Peyer's patch (tissue), 4 donors: ENCODE measurements around the gene TLCD3A.

Experiments used
- POLR2A ChIP-seq, 2 donors: fragments of 450-650 bp; IDR thresholded peaks; one replicate each; pipeline ENCODE4 v1.5.1; 2017; ENCODE audit warnings: antibody characterized with exemption in 2 of 2, mild to moderate bottlenecking in 2 of 2, moderate library complexity in 2 of 2
- TF ChIP-seq, protein P1 (sequence below), 6 experiments: fragments of 450-650 bp in 4 of 6; fragments of 200-600 bp in 2 of 6; sonication (generic) in 1 of 6; IDR thresholded peaks; one replicate each; pipeline ENCODE4 v1.5.1; 2017 to 2019; ENCODE audit warnings: antibody characterized with exemption in 6 of 6, mild to moderate bottlenecking in 3 of 6, moderate library complexity in 1 of 6

DNA sequence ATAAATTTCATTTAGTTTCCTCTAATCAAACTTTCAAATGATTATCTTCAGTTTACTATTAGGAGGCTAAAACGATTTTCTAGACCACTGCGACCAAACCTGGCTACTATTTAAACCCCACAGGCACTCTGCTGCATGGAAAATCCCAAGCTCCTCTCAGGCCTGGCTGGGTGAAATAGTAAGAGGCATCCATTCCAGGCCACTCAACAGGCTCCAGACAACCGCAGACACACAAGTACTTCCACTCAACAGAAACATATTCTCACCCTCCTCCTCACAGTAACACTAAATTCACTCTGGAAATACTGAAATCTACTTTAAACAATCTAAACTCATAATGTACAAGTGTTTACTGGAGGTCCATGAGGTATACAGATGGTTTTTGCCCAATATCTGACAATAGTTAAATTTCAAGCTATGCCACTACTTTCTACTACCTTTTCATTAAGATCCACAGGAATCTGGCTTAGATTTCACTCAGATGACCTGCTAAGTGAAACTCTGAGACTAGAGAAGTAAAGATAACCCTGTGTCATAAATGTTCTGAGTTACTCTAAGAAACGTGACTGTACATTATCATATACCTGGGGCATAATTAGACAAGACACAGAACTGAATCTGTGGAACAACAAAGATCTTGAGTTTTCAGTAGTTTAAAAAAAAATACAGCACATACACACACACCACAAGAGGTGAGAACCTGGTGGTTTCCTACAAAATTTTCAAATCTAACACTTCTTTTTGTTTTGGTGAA is 28.1 kb upstream of the TLCD3A start:
- TF ChIP-seq POLR2A (IDR thresholded peaks at IDR 0.05): no peak
- TF ChIP-seq, protein P1, sequence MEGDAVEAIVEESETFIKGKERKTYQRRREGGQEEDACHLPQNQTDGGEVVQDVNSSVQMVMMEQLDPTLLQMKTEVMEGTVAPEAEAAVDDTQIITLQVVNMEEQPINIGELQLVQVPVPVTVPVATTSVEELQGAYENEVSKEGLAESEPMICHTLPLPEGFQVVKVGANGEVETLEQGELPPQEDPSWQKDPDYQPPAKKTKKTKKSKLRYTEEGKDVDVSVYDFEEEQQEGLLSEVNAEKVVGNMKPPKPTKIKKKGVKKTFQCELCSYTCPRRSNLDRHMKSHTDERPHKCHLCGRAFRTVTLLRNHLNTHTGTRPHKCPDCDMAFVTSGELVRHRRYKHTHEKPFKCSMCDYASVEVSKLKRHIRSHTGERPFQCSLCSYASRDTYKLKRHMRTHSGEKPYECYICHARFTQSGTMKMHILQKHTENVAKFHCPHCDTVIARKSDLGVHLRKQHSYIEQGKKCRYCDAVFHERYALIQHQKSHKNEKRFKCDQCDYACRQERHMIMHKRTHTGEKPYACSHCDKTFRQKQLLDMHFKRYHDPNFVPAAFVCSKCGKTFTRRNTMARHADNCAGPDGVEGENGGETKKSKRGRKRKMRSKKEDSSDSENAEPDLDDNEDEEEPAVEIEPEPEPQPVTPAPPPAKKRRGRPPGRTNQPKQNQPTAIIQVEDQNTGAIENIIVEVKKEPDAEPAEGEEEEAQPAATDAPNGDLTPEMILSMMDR (IDR thresholded peaks at IDR 0.05): no peak
